HG03354 (cell line): ENCODE measurements around the gene AASDH.
"Not testable (repeated sequence)": the region's sequence is repeated elsewhere in the genome, so short reads cannot be mapped to it uniquely, and the experiment has no call there.

Experiments used
- ATAC-seq: cut with Tn5 transposase; IDR thresholded peaks from one replicate; pipeline ENCODE4 v1.9.1; 2021; ENCODE audit warnings: mild to moderate bottlenecking; ENCODE audit not compliant: unreplicated experiment, poor library complexity, severe bottlenecking

Gene AASDH

DNA sequence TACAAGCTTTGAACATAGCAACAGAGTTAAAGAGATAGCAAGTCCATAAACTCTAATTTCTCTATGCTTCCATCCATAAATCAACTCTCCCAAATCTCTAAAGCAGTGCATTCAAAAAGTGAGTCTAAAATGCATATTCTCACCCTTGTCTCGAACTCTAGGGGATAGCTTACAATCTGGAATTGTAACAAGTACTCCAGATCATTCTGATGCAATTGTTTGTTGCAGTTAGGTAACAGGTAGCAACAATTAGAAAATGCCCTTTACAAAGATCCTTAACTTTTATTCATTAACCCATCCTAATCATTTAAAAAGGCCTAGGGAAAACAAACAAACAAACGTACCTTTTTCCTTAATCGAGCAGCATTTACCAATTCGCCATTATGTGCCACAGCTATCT is 18.9 kb upstream of the AASDH start:
- no peak for ATAC-seq

DNA sequence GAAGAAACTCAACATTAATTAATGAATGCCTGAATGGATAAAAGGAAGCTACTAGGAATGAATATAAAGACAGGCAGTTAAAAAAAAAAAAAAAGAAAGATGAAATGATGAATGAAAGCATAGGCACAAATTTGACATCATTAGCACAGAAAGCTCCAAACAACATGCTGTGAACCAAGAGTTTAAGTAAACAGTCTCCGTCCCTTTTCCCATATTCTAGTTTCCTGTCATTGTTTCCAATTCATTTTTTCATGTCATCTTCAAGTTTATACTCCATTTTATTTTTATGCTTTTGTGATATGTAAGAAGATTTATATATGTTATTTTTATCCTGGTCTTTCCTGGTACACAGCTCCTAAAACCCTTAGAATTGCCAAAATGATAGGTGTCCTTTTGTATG is 17.7 kb upstream of the AASDH start:
- no peak for ATAC-seq

DNA sequence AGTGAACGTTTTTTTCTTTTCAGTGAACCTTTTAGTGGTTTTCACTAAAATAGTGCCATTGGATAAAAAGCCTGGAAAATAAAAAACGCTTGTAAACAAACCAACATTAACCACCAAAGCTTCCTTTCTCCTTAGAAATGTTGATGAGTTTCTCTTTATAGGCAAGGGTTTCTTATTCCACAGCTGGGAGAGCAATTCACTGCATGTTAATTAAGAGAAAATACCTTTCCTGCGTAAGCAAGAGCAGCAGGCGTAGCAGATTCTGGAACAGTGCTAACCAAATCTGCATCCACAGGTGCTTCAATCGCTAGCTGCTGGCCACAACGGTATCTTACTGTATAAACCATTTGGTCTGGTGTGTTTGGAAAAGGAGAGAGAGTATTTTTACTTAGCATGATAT is 13.3 kb upstream of the AASDH start:
- no peak for ATAC-seq

DNA sequence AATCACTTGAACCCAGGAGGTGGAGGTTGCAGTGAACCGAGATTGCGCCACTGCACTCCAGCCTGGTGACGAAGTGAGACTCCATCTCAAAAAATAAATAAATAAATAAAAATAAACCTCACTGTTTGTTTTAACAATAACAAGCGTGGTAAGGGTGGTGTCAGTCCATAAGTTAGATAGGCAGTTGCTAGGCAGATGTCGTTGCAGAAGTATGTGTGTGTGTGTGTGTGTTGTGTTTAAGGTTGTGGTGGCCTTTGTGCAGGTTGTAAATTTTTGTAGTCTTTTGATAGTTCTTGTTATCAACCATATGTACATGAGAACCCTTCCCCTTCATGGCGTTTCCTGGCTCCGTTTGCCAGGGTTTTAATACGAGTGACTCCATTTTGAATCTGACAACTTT is 4.0 kb upstream of the AASDH start:
- no peak for ATAC-seq

DNA sequence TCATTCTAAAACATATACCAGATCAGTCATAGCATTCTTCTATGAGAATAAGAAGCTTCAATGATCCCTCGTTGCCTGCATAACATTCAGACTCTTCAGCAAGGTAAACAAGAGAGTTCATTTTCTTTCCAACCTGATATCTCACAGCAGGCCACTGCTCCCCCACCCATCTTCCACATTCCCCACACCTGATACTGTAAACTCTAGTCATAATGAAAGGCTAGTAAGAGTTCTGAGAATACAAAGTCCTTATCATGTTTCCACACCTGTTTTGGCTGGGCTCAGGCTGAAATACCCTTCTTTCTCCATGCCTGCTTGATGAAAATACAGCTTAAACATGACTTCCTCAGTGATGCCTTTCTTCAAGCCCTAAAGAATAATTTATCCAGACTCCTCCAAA is 2.3 kb upstream of the AASDH start:
- no peak for ATAC-seq

DNA sequence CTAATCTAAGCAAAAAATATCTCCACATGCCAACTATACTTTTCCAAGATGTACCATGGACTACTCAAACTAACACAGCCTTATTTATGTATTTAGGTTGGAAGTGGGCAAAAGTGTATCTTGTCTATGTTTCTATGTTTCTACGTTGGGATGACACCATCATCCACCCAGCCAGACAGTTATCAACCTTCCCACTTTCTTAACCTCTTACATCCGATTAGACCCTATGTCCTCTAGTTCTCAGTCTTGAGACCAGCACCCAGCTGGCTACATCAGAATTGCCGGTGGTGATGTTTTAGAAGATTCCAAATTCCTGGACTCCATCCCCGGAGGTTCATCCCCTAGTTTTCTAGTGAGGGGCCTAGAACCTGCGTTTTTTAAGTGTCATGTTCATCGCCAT is 1.0 kb upstream of the AASDH start:
- ATAC-seq = no peak

DNA sequence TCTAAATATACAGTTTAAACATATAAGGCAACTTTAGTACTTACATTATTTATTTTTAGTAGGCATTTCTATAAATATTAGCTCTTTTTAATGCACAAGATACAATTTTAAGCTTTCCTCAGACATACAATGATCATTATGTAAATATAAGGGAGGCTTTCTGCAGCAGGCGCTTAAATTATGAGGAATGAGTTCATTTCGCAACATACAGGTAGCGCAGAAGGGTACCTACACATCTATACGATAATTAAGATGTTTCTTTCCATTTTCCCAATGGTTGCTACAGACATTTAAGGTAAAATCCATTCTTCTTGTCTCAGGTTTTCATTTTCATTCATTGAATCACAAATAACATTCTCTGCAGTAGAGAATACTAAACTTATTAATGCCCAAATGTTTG is 1.2 kb downstream of the AASDH start:
- ATAC-seq = no peak

DNA sequence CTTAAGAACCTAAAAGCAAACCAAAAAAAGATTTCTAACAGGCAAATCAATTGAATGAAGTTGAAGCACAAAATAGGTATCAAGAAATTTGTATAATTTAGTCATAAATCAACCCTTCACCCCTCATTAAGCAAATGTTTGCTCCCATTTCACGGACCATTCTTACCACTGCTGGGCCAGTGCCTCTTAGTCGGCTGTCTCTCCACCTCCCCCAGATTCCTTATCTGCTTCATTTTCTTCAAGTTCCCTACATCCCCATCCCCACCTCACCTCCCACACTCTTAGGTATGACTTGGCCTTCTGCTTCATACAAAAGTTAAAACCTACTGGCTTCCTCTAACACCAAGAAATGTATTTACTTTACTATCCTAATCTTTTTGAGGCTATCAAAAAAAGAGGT is 11.8 kb downstream of the AASDH start:
- no peak for ATAC-seq

DNA sequence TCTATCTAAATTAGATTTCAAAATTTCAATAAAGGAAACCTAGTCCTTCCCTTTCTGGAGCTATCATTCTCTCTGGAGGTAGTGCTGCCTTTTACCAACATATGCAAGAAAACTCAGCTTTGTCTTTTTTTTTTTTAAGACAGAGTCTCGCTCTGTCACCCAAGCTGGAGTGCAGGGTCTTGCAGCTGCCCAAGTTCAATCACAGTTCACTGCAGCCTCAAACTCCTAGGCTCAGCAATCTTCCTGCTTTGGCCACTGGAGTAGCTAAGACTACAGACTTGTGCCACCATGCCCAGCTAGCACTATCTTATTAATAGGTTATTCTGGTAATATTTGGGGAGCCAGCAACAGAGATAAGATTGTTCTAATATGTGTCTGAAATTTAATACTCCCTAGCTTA is 12.3 kb downstream of the AASDH start:
- no peak for ATAC-seq

DNA sequence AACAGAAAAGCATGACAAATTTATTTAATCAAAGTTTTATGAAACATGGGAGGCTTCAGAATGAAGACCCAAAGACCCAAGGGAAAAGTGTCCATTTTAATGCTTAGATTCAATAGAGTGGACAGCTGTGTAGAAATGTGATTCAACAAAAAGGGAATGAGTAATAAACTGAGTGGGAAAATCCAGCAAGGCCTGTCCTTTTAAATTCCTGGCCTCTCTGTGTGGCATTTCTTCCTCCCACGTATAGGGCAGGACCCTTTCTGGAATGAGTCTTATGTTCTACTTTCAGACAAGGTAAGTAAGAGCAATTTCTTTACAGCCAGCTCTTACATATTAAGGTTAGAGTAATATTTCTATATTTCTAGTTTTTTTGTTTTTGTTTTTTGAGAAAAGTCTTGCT is 14.5 kb downstream of the AASDH start:
- ATAC-seq = no peak

DNA sequence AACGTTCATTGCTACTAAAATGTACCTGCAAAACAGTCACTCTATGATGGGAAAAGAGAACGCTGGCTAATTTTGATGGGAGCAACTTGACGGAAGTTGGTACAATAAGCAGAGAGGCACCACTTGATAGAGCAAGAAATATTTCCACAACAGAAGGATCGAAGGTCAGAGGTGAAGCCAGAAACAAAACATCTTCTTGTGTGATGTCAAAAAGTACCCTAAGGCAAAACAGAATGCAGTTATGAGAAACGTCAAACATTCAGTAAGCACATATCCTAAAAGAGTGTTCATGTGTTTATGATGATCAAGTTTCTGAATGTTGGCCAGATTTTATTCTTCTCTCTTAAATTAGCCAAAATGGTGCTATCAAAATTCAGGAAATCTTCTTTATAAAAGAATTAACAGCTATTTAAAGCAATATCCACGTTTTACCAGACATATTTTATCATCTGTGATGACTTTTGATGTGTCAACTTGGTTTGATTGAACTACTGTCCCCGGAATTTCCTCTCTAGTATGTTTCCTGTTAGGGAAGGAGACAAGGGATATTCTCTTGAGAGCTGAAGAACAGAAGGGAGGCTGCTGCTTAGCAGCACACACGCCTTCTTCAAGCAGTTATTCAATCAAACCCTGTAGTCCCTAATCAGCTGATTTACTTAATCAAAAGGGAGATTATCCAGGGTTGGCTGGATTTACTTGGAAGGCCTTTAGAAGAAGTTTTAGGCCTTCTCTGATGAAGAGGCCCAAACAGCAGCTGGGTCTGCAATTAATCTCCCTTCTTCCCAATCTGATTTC is 15.7 kb downstream of the AASDH start:
- no peak for ATAC-seq

DNA sequence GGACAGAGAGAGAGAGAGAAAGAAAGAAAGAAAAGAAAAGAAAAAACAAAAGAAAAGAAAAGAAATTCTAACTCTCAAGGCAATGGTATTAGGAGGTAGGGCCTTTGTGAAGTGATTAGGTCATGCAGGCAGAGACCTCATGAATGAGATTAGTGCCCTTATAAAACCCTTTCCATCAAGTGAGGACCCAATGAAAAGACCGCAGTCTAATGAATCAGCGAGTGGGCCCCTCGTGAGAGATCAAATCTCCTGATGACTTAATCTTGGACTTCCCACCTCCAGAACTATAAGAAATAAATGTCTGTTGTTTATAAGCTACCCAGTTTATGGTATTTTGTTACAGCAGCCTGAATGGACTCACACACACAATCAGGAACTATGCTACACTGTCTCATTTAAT is 16.9 kb downstream of the AASDH start:
- ATAC-seq = no peak

DNA sequence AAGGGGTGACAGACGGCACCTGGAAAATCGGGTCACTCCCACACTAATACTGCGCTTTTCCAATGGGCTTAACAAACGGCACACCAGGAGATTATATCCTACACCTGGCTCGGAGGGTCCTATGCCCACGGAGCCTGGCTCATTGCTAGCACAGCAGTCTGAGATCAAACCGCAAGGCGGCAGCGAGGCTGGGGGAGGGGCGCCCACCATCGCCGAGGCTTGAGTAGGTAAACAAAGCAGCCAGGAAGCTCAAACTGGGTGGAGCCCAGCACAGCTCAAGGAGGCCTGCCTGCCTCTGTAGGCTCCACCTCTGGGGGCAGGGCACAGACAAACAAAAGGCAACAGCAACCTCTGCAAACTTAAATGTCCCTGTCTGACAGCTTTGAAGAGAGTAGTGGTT is 24.3 kb downstream of the AASDH start:
- ATAC-seq = not testable (repeated sequence)

DNA sequence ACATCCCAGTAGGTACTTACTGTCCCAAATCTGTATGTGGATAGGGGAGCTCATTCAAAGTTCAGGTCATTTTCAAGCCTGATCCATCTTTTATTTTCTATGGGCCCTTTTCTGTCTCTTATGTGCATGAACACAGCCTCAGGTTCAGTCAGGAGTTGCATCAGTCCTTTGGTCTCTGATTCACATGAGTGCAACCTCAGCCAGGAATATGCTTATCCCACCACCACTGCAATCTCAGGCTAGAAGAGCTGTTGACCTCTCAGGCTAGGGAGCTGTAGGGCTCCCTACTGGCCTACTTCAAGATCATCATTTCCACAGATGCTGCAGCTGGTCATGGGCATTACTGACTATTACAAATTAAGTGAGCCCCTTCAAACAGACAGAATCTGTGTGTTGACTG is 27.2 kb downstream of the AASDH start:
- ATAC-seq = no peak

DNA sequence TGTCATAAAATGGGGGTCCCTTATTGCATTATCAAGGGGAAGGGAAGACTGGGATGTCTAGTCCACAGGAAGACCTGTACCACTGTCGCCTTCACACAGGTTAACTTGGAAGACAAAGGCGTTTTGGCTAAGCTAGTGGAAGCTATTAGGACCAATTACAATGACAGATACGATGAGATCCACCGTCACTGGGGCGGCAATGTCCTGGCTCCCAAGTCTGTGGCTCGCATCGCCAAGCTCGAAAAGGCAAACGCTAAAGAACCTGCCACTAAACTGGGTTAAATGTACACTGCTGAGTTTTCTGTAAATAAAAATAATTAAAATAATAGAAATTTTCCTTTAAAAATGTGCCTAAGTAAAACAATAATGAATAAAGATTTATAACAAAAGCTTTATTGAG is 30.6 kb downstream of the AASDH start:
- no peak for ATAC-seq

DNA sequence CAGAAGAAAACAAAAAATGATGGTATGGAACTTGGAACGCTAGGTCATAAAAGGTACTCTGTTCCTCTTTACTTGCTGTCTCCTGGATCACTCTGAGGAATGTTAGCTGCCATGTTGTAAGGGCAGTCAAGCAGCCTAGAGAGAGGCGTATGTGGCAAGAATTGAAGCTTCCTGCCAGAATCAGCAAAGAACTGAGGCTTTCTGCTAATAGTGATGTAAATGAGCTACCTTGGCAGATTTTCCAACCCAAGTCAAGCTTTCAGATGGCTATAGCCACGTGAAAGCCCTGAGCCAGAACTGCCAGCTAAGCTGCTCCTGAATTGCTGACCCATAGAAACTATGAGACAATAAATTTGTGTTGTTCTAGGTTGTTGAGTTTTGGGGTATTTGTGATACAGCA is 38.7 kb downstream of the AASDH start:
- no peak for ATAC-seq

DNA sequence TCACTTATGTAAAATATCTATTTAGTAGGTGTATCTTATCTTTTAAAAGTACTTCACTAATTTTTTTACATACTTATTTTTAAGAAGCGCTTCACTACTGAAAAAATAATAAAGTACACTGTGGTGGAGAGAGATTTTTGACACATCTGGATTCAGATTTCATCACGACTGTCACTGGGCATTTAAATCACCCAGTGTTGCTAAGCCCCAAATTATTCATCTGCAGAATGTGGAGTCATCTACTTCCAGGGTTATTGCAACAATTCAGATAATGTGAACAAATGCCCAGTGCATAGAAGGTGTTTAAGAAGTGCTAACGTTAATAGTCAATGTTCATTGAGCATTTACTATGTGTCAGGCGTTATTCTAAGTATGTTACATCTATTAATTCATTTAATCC is 41.8 kb downstream of the AASDH start:
- ATAC-seq = no peak

DNA sequence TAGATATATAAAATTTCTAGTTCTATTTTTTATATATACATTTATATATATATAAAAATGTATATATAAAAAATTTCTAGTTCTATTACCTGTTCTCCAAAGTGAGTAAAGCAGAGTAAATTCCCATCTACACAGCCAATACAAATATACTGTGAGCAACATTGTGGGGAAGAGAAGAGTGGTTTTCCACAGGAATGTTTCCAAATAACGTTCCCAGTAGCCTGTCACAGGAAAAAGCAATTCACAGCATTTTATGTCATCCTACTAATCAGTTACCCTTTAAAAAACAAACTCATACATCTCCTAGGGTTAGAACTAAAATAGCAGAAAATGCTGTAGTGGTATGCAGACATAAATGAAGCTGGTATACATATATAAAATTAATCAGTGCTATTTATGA is 44.5 kb downstream of the AASDH start:
- no peak for ATAC-seq

DNA sequence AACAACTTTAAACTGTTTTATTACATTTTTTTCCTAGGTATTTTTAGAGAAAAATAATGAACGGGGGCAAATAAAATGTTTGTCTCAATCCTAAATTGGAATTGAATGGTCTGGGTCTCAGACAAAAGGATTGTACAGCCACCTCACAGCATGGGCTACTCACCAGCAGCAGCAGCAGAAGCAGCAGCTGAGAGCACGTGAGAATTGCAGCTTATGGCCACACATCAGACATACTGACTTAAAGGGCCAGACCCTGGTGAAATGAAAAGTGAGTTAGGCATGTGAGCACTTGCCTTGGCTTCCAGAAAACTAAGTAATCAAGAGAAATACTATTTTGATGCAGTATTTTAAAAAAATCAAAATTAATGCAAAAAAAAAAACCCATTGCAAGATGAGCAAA is 56.6 kb downstream of the AASDH start:
- no peak for ATAC-seq

DNA sequence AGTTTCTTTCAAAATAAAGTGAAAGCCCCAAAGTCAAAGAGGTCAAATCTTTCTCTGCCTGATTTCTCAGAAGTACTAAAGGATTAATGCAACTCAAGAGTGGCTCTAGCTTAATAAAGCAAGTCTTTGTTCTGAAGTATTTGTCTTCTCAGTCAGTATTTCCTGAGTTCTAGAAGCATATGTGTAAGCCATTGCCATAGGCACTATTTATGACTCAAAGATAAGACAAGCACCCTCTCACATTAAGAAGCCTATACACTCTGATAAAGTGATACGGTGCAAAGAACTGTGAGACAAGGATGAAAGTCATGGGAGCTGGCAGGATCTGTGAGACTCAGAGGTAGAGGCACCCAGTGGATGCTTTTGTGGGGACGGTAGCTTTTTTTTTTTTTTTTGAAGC is 60.9 kb downstream of the AASDH start:
- no peak for ATAC-seq

DNA sequence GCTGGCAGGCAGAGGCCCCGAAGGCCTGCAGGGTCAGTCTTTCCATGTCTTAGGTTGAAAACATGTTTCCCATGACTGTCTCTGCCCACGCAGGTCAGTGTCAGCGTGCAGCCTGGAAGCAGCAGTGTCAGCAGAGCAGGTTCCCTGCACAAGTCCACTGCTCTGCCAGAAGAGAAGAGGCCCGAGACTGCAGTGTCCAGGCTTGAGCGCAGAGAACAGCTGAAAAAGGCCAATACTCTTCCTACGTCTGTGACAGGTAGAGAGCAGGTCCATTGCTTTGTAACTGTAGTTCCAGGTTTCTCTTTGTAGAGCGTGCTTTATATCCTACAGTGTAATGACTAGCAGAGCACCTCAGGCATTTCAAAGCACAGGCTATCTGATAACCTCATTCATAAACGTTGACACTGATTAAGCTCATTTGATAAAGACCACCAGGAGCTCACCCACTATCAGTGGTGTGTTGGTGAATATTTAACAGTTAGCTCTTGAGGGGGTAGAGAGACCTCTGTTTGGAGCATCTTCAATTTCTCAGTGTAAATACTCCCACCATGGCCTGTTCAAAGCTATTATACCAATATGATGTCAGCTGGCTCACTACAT is 63.2 kb downstream of the AASDH start:
- ATAC-seq = no peak

DNA sequence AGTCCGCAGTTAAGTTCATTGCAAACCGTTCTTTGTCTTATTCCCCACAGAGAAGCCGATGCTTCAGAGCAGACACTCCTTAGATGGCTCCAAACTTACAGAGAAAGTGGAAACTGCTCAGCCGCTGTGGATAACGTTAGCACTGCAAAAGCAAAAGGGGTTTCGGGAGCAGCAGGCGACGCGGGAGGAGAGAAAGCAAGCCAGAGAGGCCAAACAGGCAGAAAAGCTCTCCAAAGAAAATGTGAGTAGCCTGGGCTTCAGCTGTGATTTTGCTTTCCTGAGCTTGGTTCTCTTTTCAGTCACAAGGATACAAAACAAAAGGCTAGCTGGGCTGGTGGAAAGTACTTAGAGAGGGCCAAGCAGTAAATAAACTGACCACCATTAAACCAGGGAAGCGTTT is 64.0 kb downstream of the AASDH start:
- no peak for ATAC-seq
